Measurements from ENCODE around the gene ZNF24. TPM values are rescaled to one million over a fixed set of nuclear protein-coding genes. Genes with fewer than 3 reads are reported as not detected.

Gene ZNF24
- total RNA-seq, 1 donor from 2014 or later: 84.8 TPM

- Histone ChIP-seq H3K9ac (no peak overlapping the region), H3K36me3 (no peaks in the 10 kb centered on the region), H3K27me3 (no peaks in the 10 kb centered on the region), H3F3A (ENCODE audit: low read depth) (no peaks in the 10 kb centered on the region), H3K4me1 (no peaks in the 10 kb centered on the region), H3K27ac (no peak overlapping the region), H3K4me2 (no peak overlapping the region), H3K9me3 (ENCODE audit: low read depth) (no peaks in the 10 kb centered on the region), H3K4me3 (no peak overlapping the region), H3K79me2 (ENCODE audit: low read depth) (no peaks in the 10 kb centered on the region), H2AFZ (replicated peaks) (no peak overlapping the region), H4K20me1 (ENCODE audit: low read depth) (no peaks in the 10 kb centered on the region)
- no peak overlapping the region for H3K27ac Mint-ChIP-seq
- no peak overlapping the region for H3K4me3 Mint-ChIP-seq
- no peaks in the 10 kb centered on the region for H3K4me1 Mint-ChIP-seq
- H3K9me3 Mint-ChIP-seq: no peaks in the 10 kb centered on the region
- peaks cover 1% of the 10 kb centered on the region for H3K36me3 Mint-ChIP-seq
- no peak for DNase-seq (ENCODE audit: low spot score)
- H3K27me3 Mint-ChIP-seq (ENCODE audit: insufficient read depth, low read depth): no peaks in the 10 kb centered on the region
- TF ChIP-seq EZH2 (IDR thresholded peaks at IDR 0.05) (no peak), CTCF (IDR thresholded peaks at IDR 0.05) (no peak), EZH2phosphoT487 (IDR thresholded peaks at IDR 0.05) (no peak)
Measured at GRCh38 chr18:35369126-35369525, 24.9 kb upstream of the ZNF24 start.

GRCh38 chr18:35368595-35368994 is 24.4 kb upstream of the ZNF24 start:
- Histone ChIP-seq H3K9me3 (ENCODE audit: low read depth) (no peaks in the 10 kb centered on the region), H3K4me1 (no peaks in the 10 kb centered on the region), H3K9ac (no peak overlapping the region), H3K4me2 (no peak overlapping the region), H2AFZ (replicated peaks) (no peak overlapping the region), H3K27ac (no peak overlapping the region), H3K79me2 (ENCODE audit: low read depth) (no peaks in the 10 kb centered on the region), H3K36me3 (no peaks in the 10 kb centered on the region), H3F3A (ENCODE audit: low read depth) (no peaks in the 10 kb centered on the region), H4K20me1 (ENCODE audit: low read depth) (no peaks in the 10 kb centered on the region), H3K27me3 (no peaks in the 10 kb centered on the region), H3K4me3 (no peak overlapping the region)
- Mint-ChIP-seq H3K4me3 (no peak overlapping the region), H3K9me3 (no peaks in the 10 kb centered on the region), H3K27ac (no peak overlapping the region), H3K36me3 (no peaks in the 10 kb centered on the region), H3K4me1 (no peaks in the 10 kb centered on the region), H3K27me3 (ENCODE audit: insufficient read depth, low read depth) (no peaks in the 10 kb centered on the region)
- no peak for DNase-seq (ENCODE audit: low spot score)
- no peak for TF ChIP-seq EZH2phosphoT487 (IDR thresholded peaks at IDR 0.05)
- TF ChIP-seq EZH2 (IDR thresholded peaks at IDR 0.05): no peak
- no peak for TF ChIP-seq CTCF (IDR thresholded peaks at IDR 0.05)

- Histone ChIP-seq H3K27me3 (no peaks in the 10 kb centered on the region), H2AFZ (replicated peaks) (no peak overlapping the region), H3K9me3 (ENCODE audit: low read depth) (no peaks in the 10 kb centered on the region), H3K4me1 (no peaks in the 10 kb centered on the region), H4K20me1 (ENCODE audit: low read depth) (no peaks in the 10 kb centered on the region), H3K79me2 (ENCODE audit: low read depth) (no peaks in the 10 kb centered on the region), H3K4me2 (no peak overlapping the region), H3K9ac (no peak overlapping the region), H3K36me3 (no peaks in the 10 kb centered on the region), H3K4me3 (no peak overlapping the region), H3F3A (ENCODE audit: low read depth) (no peaks in the 10 kb centered on the region), H3K27ac (no peak overlapping the region)
- no peak overlapping the region for H3K27ac Mint-ChIP-seq
- no peaks in the 10 kb centered on the region for H3K27me3 Mint-ChIP-seq (ENCODE audit: insufficient read depth, low read depth)
- no peak overlapping the region for H3K4me3 Mint-ChIP-seq
- no peak for TF ChIP-seq EZH2 (IDR thresholded peaks at IDR 0.05)
- no peak for TF ChIP-seq EZH2phosphoT487 (IDR thresholded peaks at IDR 0.05)
- no peak for TF ChIP-seq CTCF (IDR thresholded peaks at IDR 0.05)
- no peaks in the 10 kb centered on the region for H3K36me3 Mint-ChIP-seq
- H3K9me3 Mint-ChIP-seq: peaks cover 4% of the 10 kb centered on the region
- no peak for DNase-seq (ENCODE audit: low spot score)
- peaks cover 7% of the 10 kb centered on the region for H3K4me1 Mint-ChIP-seq
Measured at GRCh38 chr18:35362531-35362930, 18.3 kb upstream of the ZNF24 start.

Data from neural progenitor cell (in vitro differentiated cells).